ENCODE results near the gene USP40.

DNA sequence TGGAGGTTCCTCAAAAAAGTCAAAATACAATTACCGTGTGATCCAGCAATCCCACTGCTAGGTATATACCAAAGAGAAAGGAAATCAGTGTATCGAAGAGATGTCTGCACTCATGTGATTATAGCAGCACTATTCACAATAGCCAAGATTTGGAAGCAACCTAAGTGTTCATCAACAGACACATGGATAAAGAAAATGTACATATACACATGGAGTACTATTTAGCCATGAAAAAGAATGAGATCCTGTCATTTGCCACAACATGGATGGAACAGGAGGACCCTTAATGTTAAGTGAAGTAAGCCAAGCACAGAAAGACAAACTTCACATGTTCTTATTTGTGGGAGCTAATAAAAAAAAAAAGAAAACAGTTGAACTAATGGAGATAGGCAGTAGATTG, 133.6 kb downstream of the USP40 start:
- TF ChIP-seq, protein P1, sequence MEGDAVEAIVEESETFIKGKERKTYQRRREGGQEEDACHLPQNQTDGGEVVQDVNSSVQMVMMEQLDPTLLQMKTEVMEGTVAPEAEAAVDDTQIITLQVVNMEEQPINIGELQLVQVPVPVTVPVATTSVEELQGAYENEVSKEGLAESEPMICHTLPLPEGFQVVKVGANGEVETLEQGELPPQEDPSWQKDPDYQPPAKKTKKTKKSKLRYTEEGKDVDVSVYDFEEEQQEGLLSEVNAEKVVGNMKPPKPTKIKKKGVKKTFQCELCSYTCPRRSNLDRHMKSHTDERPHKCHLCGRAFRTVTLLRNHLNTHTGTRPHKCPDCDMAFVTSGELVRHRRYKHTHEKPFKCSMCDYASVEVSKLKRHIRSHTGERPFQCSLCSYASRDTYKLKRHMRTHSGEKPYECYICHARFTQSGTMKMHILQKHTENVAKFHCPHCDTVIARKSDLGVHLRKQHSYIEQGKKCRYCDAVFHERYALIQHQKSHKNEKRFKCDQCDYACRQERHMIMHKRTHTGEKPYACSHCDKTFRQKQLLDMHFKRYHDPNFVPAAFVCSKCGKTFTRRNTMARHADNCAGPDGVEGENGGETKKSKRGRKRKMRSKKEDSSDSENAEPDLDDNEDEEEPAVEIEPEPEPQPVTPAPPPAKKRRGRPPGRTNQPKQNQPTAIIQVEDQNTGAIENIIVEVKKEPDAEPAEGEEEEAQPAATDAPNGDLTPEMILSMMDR (IDR thresholded peaks at IDR 0.05): no peak
- TF ChIP-seq POLR2A (IDR thresholded peaks at IDR 0.05): no peak
- no peak for TF ChIP-seq EP300 (IDR thresholded peaks at IDR 0.05)
